PC-9 (cell line): ENCODE results near the gene ESD. TPM values are rescaled to one million over a fixed set of nuclear protein-coding genes. Genes with fewer than 3 reads are reported as not detected.

ENCODE experiments used
- BruUV-seq: library from RNA; stranded (reverse); fragments of 400-500 nt; replicated peaks from 2 replicates; lab custom pipeline; 2021; lab: Mats Ljungman, UMichigan
- CTCF ChIA-PET: fragments of 300-600 bp; sonication (Branson Sonifier 250); formaldehyde crosslinking; loops from one replicate; lab custom pipeline; 2022; ENCODE audit warnings: antibody characterized with exemption; lab: Charles Lee
- POLR2A ChIA-PET: fragments of 300-600 bp; sonication (Branson Sonifier 250); formaldehyde crosslinking; loops from one replicate; lab custom pipeline; 2022; ENCODE audit warnings: antibody characterized with exemption; ENCODE audit not compliant: unreplicated experiment; lab: Charles Lee
- DNase-seq, 2 experiments: peaks; one replicate each; pipeline versions ENCODE4 v3.0.0 to v3.0.0-alpha.2; 2015 to 2022; ENCODE audit warnings: mixed read lengths in 1 of 2
- H2AFZ ChIP-seq: fragments of 200-600 bp; sonication (generic); 2 replicates; pipeline ENCODE4 v1.8.1; 2017; ENCODE audit warnings: antibody characterized with exemption
- H3F3A ChIP-seq: fragments of 200-600 bp; sonication (generic); 2 replicates; pipeline ENCODE4 v1.8.1; 2017; ENCODE audit warnings: antibody characterized with exemption, mild to moderate bottlenecking, low read depth; ENCODE audit not compliant: insufficient read depth
- H3K27ac ChIP-seq: fragments of 200-600 bp; sonication (generic); 2 replicates; pipeline ENCODE4 v1.6.1; 2016; ENCODE audit warnings: mixed run types
- H3K27me3 ChIP-seq: fragments of 200-600 bp; sonication (generic); 2 replicates; pipeline ENCODE4 v1.6.1; 2016; ENCODE audit warnings: low read depth, mixed run types; ENCODE audit not compliant: insufficient read depth
- H3K36me3 ChIP-seq: fragments of 200-600 bp; sonication (generic); 2 replicates; pipeline ENCODE4 v1.6.1; 2016; ENCODE audit warnings: low read depth, mixed run types
- H3K4me1 ChIP-seq: fragments of 200-600 bp; sonication (generic); replicated peaks from 2 replicates; pipeline ENCODE4 v1.6.1; 2016; ENCODE audit warnings: mixed run types; ENCODE audit not compliant: insufficient read depth
- H3K4me2 ChIP-seq: fragments of 200-600 bp; sonication (generic); 2 replicates; pipeline ENCODE4 v1.6.1; 2017; ENCODE audit warnings: mixed run types
- H3K4me3 ChIP-seq: fragments of 200-600 bp; sonication (generic); 2 replicates; pipeline ENCODE4 v1.6.1; 2016; ENCODE audit warnings: mixed run types
- H3K79me2 ChIP-seq: fragments of 200-600 bp; sonication (generic); 2 replicates; pipeline ENCODE4 v1.6.1; 2017; ENCODE audit warnings: low read depth, mixed run types
- H3K9me2 ChIP-seq: fragments of 200-600 bp; sonication (generic); 2 replicates; pipeline ENCODE4 v1.8.1; 2017; ENCODE audit warnings: mild to moderate bottlenecking; ENCODE audit not compliant: insufficient read depth
- H3K9me3 ChIP-seq: fragments of 200-600 bp; sonication (generic); 2 replicates; pipeline ENCODE4 v1.8.1; 2016; ENCODE audit warnings: low read depth; ENCODE audit not compliant: insufficient read depth
- H4K20me1 ChIP-seq: fragments of 200-600 bp; sonication (generic); 2 replicates; pipeline ENCODE4 v1.8.1; 2017; ENCODE audit not compliant: insufficient read depth
- EZH2 ChIP-seq: fragments of 200-600 bp; sonication (generic); IDR thresholded peaks from 2 replicates; pipeline ENCODE4 v1.8.0; 2017; ENCODE audit warnings: antibody characterized with exemption, low read depth
- intact Hi-C: fragments of 100-400 bp; cut with micrococcal nuclease; formaldehyde crosslinking; loops from one replicate; pipeline ENCODE4 v1.10.0; 2022; ENCODE audit not compliant: unreplicated experiment
- total RNA-seq: library from RNA; stranded (reverse); gene quantifications from 2 replicates; pipeline ENCODE4 v1.2.3, GENCODE V29; 2021
- TF ChIP-seq, protein P1 (sequence below): fragments of 200-600 bp; sonication (generic); conservative IDR thresholded peaks from 2 replicates; pipeline ENCODE4 v1.6.1; 2017; ENCODE audit warnings: mixed run types, antibody characterized with exemption, mild to moderate bottlenecking, moderate library complexity

Gene ESD
- total RNA-seq, 1 experiment from 2014 or later, result 58.5 TPM

DNA sequence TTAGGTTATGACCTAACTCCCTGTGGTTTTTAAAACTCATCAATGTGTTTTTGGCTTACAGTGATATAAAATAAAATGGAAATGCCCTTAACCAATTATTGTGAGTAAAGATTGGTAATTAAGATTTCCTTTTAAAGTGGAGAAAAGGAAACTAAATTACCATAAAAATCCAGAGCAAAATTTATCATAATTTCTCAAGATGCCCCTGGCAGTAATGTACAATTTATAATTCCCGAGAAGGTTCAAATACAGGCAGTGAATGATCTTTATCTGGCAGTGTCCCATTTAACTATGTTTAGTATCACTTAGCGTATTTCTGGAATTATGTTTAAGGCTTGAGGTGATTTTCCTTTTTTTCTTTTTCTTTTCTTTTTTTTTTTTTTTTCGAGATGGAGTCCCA, 61.5 kb downstream of the ESD start:
- no peaks in the 10 kb centered on the region for H3K79me2 ChIP-seq
- CTCF ChIA-PET, result interaction anchor here (0.6 kb wide), 1 partner anchor 183 kb away, joined by 11 read pairs; no protein-coding TSS in a partner anchor
- no peak overlapping the region for H3K4me2 ChIP-seq
- TF ChIP-seq, protein P1, sequence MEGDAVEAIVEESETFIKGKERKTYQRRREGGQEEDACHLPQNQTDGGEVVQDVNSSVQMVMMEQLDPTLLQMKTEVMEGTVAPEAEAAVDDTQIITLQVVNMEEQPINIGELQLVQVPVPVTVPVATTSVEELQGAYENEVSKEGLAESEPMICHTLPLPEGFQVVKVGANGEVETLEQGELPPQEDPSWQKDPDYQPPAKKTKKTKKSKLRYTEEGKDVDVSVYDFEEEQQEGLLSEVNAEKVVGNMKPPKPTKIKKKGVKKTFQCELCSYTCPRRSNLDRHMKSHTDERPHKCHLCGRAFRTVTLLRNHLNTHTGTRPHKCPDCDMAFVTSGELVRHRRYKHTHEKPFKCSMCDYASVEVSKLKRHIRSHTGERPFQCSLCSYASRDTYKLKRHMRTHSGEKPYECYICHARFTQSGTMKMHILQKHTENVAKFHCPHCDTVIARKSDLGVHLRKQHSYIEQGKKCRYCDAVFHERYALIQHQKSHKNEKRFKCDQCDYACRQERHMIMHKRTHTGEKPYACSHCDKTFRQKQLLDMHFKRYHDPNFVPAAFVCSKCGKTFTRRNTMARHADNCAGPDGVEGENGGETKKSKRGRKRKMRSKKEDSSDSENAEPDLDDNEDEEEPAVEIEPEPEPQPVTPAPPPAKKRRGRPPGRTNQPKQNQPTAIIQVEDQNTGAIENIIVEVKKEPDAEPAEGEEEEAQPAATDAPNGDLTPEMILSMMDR, result no peak
- no peak for TF ChIP-seq EZH2
- H3K27me3 ChIP-seq, result no peaks in the 10 kb centered on the region
- H3K9me3 ChIP-seq, result no peaks in the 10 kb centered on the region
- peaks cover 6% of the 10 kb centered on the region; the same call in 1 of the 2 replicates for H4K20me1 ChIP-seq
- POLR2A ChIA-PET, result no interaction called here
- H3K36me3 ChIP-seq, result no peaks in the 10 kb centered on the region
- intact Hi-C loops, result no loop called here
- no TSS peak for BruUV-seq
- H3F3A ChIP-seq, result no peaks in the 10 kb centered on the region
- no peak overlapping the region for H2AFZ ChIP-seq
- DNase-seq, result no peak
- H3K4me1 ChIP-seq, result no peaks in the 10 kb centered on the region
- H3K4me3 ChIP-seq, result no peak overlapping the region
- H3K27ac ChIP-seq, result no peak overlapping the region
- H3K9me2 ChIP-seq, result no peaks in the 10 kb centered on the region

DNA sequence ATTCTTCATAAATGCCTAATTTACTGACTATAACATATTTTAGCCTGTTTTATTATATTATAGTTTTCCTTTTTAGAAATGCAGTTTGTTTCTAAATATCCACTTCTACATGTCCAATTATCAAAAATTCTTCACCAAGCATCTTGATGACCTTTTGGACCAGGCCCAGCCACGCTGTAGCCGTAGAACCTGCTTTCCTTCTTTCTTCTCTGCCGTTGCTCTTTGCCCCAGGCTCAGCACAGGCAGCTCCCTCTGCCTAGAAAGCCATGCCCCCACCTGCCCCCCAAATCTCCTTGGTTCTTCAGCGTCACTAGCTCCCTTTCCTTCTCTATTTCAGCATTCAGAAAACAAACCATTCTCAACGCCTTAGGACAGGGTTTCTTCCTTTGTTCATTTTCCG, 65.4 kb downstream of the ESD start:
- ChIA-PET POLR2A (no interaction called here), CTCF (no interaction called here)
- no peak overlapping the region for H2AFZ ChIP-seq
- no peaks in the 10 kb centered on the region for H3K9me2 ChIP-seq
- H4K20me1 ChIP-seq, result no peaks in the 10 kb centered on the region
- TF ChIP-seq, protein P1, result no peak
- TF ChIP-seq EZH2, result no peak
- no peaks in the 10 kb centered on the region for H3K36me3 ChIP-seq
- no peaks in the 10 kb centered on the region for H3F3A ChIP-seq
- no peaks in the 10 kb centered on the region for H3K9me3 ChIP-seq
- H3K4me2 ChIP-seq, result no peak overlapping the region
- no peaks in the 10 kb centered on the region for H3K27me3 ChIP-seq
- H3K4me3 ChIP-seq, result no peak overlapping the region
- no peaks in the 10 kb centered on the region for H3K79me2 ChIP-seq
- H3K4me1 ChIP-seq, result no peaks in the 10 kb centered on the region
- no peak overlapping the region for H3K27ac ChIP-seq
- intact Hi-C loops, result no loop called here
- BruUV-seq, result no TSS peak
- DNase-seq, result no peak

DNA sequence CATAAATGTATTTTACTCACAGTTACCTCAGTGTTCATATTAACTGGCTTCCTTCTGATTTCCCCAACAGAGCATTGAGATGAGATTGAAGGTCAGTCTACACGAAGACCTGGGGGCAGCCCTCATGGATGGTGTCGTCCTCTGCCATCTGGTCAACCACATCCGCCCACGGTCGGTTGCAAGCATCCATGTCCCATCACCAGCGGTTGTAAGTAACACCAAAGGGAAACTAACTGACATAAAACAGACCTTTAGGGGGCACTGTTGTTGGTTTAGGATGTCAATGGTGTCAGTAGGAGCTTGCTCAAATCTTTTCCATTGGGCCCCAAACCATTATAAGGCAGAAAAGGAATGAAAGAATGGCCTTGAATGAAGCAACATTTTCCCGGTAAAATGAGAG, 68.2 kb downstream of the ESD start:
- H3K4me3 ChIP-seq, result no peak overlapping the region

More for the DNA sequence above, 68.2 kb downstream of the ESD start:
- Histone ChIP-seq H3K9me3 (no peaks in the 10 kb centered on the region), H4K20me1 (no peaks in the 10 kb centered on the region), H3K27me3 (no peaks in the 10 kb centered on the region), H3K4me1 (no peaks in the 10 kb centered on the region), H3K4me2 (no peak overlapping the region), H3K36me3 (peaks cover 4% of the 10 kb centered on the region; the same call in 1 of the 2 replicates), H2AFZ (no peak overlapping the region), H3K79me2 (no peaks in the 10 kb centered on the region), H3K27ac (no peak overlapping the region), H3F3A (no peaks in the 10 kb centered on the region), H3K9me2 (no peaks in the 10 kb centered on the region)
- intact Hi-C loops, result no loop called here
- BruUV-seq, result no TSS peak
- TF ChIP-seq EZH2, result no peak
- TF ChIP-seq, protein P1, result peak; percentile 41; the same call in 1 of the 2 replicates
- ChIA-PET POLR2A (no interaction called here), CTCF (no interaction called here)
- DNase-seq, result no peak
